ENCODE data around the gene FAM174C. TPM values are rescaled to one million over a fixed set of nuclear protein-coding genes. Genes with fewer than 3 reads are reported as not detected.
A peak's percentile ranks its signal among the peaks of the same experiment; 100 is the strongest.

The FAM174C gene
- total and polyA plus RNA-seq, 9 donors = 0.30 to 72.5 (median 26.7) TPM

- WGBS, 3 donors = 64 to 72% (median 64%) methylated on average over 18 of the region's 18 CpGs
- TF ChIP-seq CTCF (IDR thresholded peaks at IDR 0.05) = no peak
- no peak for TF ChIP-seq POLR2A (IDR thresholded peaks at IDR 0.05)
- TF ChIP-seq EP300 (IDR thresholded peaks at IDR 0.05) = no peak
- H3K27me3 ChIP-seq = no peaks in the 10 kb centered on the region
- H3K9me3 ChIP-seq = no peaks in the 10 kb centered on the region
- H3K4me1 ChIP-seq (ENCODE audit: insufficient read depth) = peaks cover 1% of the 10 kb centered on the region
- no peak for DNase-seq
- no peak overlapping the region for H3K27ac ChIP-seq
- H3K36me3 ChIP-seq = no peaks in the 10 kb centered on the region
- H3K4me3 ChIP-seq = no peak overlapping the region
- intact Hi-C loops (cut with DNase I) = loop anchor here in 1 of 4 donors (10.0 kb wide), 1 partner anchor 134 kb away; no protein-coding TSS in a partner anchor
Observed at GRCh38 chr19:1310853-1311180, 35.5 kb downstream of the FAM174C start.

- no peak overlapping the region for H3K4me3 ChIP-seq
- 58 to 67% (median 58%) methylated on average over 21 of the region's 21 CpGs for WGBS, 3 donors
- DNase-seq = no peak
- intact Hi-C loops (cut with DNase I) = loop anchor here in 1 of 4 donors (10.0 kb wide), 1 partner anchor 133 kb away; no protein-coding TSS in a partner anchor
- H3K27ac ChIP-seq = no peak overlapping the region
- peaks cover 4% of the 10 kb centered on the region for H3K4me1 ChIP-seq (ENCODE audit: insufficient read depth)
- no peaks in the 10 kb centered on the region for H3K9me3 ChIP-seq
- TF ChIP-seq EP300 (IDR thresholded peaks at IDR 0.05) = no peak
- TF ChIP-seq CTCF (IDR thresholded peaks at IDR 0.05) = no peak
- TF ChIP-seq POLR2A (IDR thresholded peaks at IDR 0.05) = no peak
- H3K36me3 ChIP-seq = no peaks in the 10 kb centered on the region
- H3K27me3 ChIP-seq = no peaks in the 10 kb centered on the region
Observed at GRCh38 chr19:1311543-1312091, 36.3 kb downstream of the FAM174C start.

GRCh38 chr19:1312767-1313694 is 37.7 kb downstream of the FAM174C start:
- peak in 1 of 5 donors; percentile 26 for DNase-seq
- 46 to 59% (median 48%) methylated on average over 48 to 61 of the region's 61 CpGs for WGBS, 3 donors
- H3K27ac ChIP-seq = no peak overlapping the region
- no peaks in the 10 kb centered on the region for H3K9me3 ChIP-seq
- no peaks in the 10 kb centered on the region for H3K27me3 ChIP-seq
- peaks cover 4% of the 10 kb centered on the region for H3K4me1 ChIP-seq (ENCODE audit: insufficient read depth)
- H3K4me3 ChIP-seq = no peak overlapping the region
- TF ChIP-seq POLR2A (IDR thresholded peaks at IDR 0.05) (no peak), CTCF (IDR thresholded peaks at IDR 0.05) (no peak), EP300 (IDR thresholded peaks at IDR 0.05) (no peak)
- intact Hi-C loops (cut with DNase I) = loop anchor here in 1 of 4 donors (10.0 kb wide), 1 partner anchor 132 kb away; no protein-coding TSS in a partner anchor
- no peaks in the 10 kb centered on the region for H3K36me3 ChIP-seq

GRCh38 chr19:1313695-1314613 is 38.6 kb downstream of the FAM174C start:
- H3K27me3 ChIP-seq = no peaks in the 10 kb centered on the region
- intact Hi-C loops (cut with DNase I) = loop anchor here in 1 of 4 donors (10.0 kb wide), 1 partner anchor 131 kb away; no protein-coding TSS in a partner anchor
- TF ChIP-seq CTCF (IDR thresholded peaks at IDR 0.05) = no peak
- TF ChIP-seq POLR2A (IDR thresholded peaks at IDR 0.05) = no peak
- TF ChIP-seq EP300 (IDR thresholded peaks at IDR 0.05) = no peak
- DNase-seq = no peak
- peaks cover 4% of the 10 kb centered on the region for H3K4me1 ChIP-seq (ENCODE audit: insufficient read depth)
- 67 to 71% (median 70%) methylated on average over 32 of the region's 32 CpGs for WGBS, 3 donors
- H3K9me3 ChIP-seq = no peaks in the 10 kb centered on the region
- no peaks in the 10 kb centered on the region for H3K36me3 ChIP-seq
- H3K4me3 ChIP-seq = no peak overlapping the region
- H3K27ac ChIP-seq = no peak overlapping the region
